Caki2 (cell line): ENCODE data around the gene LGALS7. TPM values are rescaled to one million over a fixed set of nuclear protein-coding genes. Genes with fewer than 3 reads are reported as not detected.
"Not testable (repeated sequence)": the region's sequence is repeated elsewhere in the genome, so short reads cannot be mapped to it uniquely, and the experiment has no call there.

Experiments
- DNase-seq: peaks from one replicate; pipeline ENCODE4 v3.0.0-alpha.2; 2015; ENCODE audit warnings: low read depth
- in situ Hi-C: cut with HindIII; loops from 2 replicates; pipeline ENCODE4 v1.10.0; 2016; ENCODE audit warnings: low sequenced_read_pairs, low pct_unique_long_range_greater_than_20kb, mixed read lengths
- total RNA-seq: library from RNA; depleted of rRNA; stranded (reverse); fragments of >200 nt; shearing (Covaris generic); gene quantifications from 2 replicates; pipeline ENCODE4 v1.2.3, GENCODE V29; 2014; ENCODE audit warnings: low replicate concordance

LGALS7 gene
- total RNA-seq, 1 experiment from 2014 or later = not detected

- in situ Hi-C loops = loop anchor here (25.0 kb wide), 1 partner anchor 247 kb away; no protein-coding TSS in a partner anchor
- DNase-seq = no peak
These were observed 10.9 kb upstream of the LGALS7 start for GRCh38 chr19:38784224-38784623.

GRCh38 chr19:38782212-38782611 is 8.9 kb upstream of the LGALS7 start:
- in situ Hi-C loops = loop anchor here (25.0 kb wide), 1 partner anchor 245 kb away; no protein-coding TSS in a partner anchor
- DNase-seq = not testable (repeated sequence)

- DNase-seq = no peak
- in situ Hi-C loops = loop anchor here (25.0 kb wide), 1 partner anchor 244 kb away; no protein-coding TSS in a partner anchor
These were observed 7.7 kb upstream of the LGALS7 start for GRCh38 chr19:38781058-38781457.

GRCh38 chr19:38780443-38780842 is 7.1 kb upstream of the LGALS7 start:
- no peak for DNase-seq
- in situ Hi-C loops = loop anchor here (25.0 kb wide), 1 partner anchor 243 kb away; no protein-coding TSS in a partner anchor

- DNase-seq = no peak
- in situ Hi-C loops = loop anchor here (25.0 kb wide), 1 partner anchor 241 kb away; no protein-coding TSS in a partner anchor
These were observed 5.4 kb upstream of the LGALS7 start for GRCh38 chr19:38778733-38779132.

GRCh38 chr19:38774181-38774950 is 1.0 kb upstream of the LGALS7 start:
- DNase-seq = no peak
- in situ Hi-C loops = no loop called here

- in situ Hi-C loops = not testable (repeated sequence)
These were observed 1.7 kb downstream of the LGALS7 start for GRCh38 chr19:38771569-38771968.

GRCh38 chr19:38770949-38771275 is 2.4 kb downstream of the LGALS7 start:
- DNase-seq, in situ Hi-C loops: not testable (repeated sequence)

More at GRCh38 chr19:38771569-38771968, 1.7 kb downstream of the LGALS7 start:
- DNase-seq = not testable (repeated sequence)

GRCh38 chr19:38770228-38770948 is 2.9 kb downstream of the LGALS7 start:
- DNase-seq, in situ Hi-C loops: not testable (repeated sequence)

- DNase-seq = no peak
- in situ Hi-C loops = no loop called here
These were observed 3.6 kb downstream of the LGALS7 start for GRCh38 chr19:38769635-38770211.

GRCh38 chr19:38766276-38767047 is 6.9 kb downstream of the LGALS7 start:
- no peak for DNase-seq
- in situ Hi-C loops = no loop called here

GRCh38 chr19:38765214-38765613 is 8.1 kb downstream of the LGALS7 start:
- in situ Hi-C loops = no loop called here
- no peak for DNase-seq

GRCh38 chr19:38763795-38764220 is 9.5 kb downstream of the LGALS7 start:
- peak; percentile 95 for DNase-seq
- in situ Hi-C loops = no loop called here

GRCh38 chr19:38761884-38762389 is 11.4 kb downstream of the LGALS7 start:
- in situ Hi-C loops, DNase-seq: not testable (repeated sequence)

- DNase-seq, in situ Hi-C loops: not testable (repeated sequence)
These were observed 12.4 kb downstream of the LGALS7 start for GRCh38 chr19:38760805-38761517.

GRCh38 chr19:38759590-38760003 is 13.7 kb downstream of the LGALS7 start:
- in situ Hi-C loops = no loop called here
- DNase-seq = no peak

- in situ Hi-C loops = not testable (repeated sequence)
These were observed 19.1 kb downstream of the LGALS7 start for GRCh38 chr19:38754196-38754595.

More at GRCh38 chr19:38754196-38754595, 19.1 kb downstream of the LGALS7 start:
- not testable (repeated sequence) for DNase-seq
